DND-41 (cell line): ENCODE data around the gene PEPD.
"Not testable (repeated sequence)": the region's sequence is repeated elsewhere in the genome, so short reads cannot be mapped to it uniquely, and the experiment has no call there.

Experiments
- ATAC-seq: fragments of 200-7000 bp; cut with Tn5 transposase; 3 replicates; pipeline ENCODE4 v1.9.1; 2021; ENCODE audit warnings: low read depth; ENCODE audit not compliant: insufficient read depth
- DNase-seq: peaks from one replicate; pipeline ENCODE4 v3.0.0-alpha.2; 2020
- H2AFZ ChIP-seq: 2 replicates; pipeline ENCODE4 v1.6.0; 2012; ENCODE audit warnings: low read depth, low read length
- H3K27ac ChIP-seq: 2 replicates; pipeline ENCODE4 v1.5.1; 2012; ENCODE audit warnings: low read length, inconsistent platforms
- H3K27me3 ChIP-seq: fragments of 200-600 bp; sonication (generic); 2 replicates; pipeline ENCODE4 v1.6.0; 2012; ENCODE audit warnings: low read length, mild to moderate bottlenecking, inconsistent platforms; ENCODE audit not compliant: insufficient read depth, poor library complexity
- H3K36me3 ChIP-seq: 2 replicates; pipeline ENCODE4 v1.5.1; 2012; ENCODE audit warnings: low read length, inconsistent platforms; ENCODE audit not compliant: insufficient read depth
- H3K4me1 ChIP-seq: 2 replicates; pipeline ENCODE4 v1.5.1; 2012; ENCODE audit warnings: mild to moderate bottlenecking, low read length; ENCODE audit not compliant: insufficient read depth
- H3K4me2 ChIP-seq: 2 replicates; pipeline ENCODE4 v1.6.0; 2012; ENCODE audit warnings: mild to moderate bottlenecking, moderate library complexity, low read length, inconsistent platforms; ENCODE audit not compliant: insufficient read depth
- H3K4me3 ChIP-seq, 2 experiments: fragments of 200-600 bp in 1 of 2; shearing (Covaris generic) in 1 of 2; 2 replicates each; pipeline ENCODE4 v1.5.1; 2012 to 2016; ENCODE audit warnings: inconsistent platforms in 2 of 2, low read length in 2 of 2, mild to moderate bottlenecking in 2 of 2, low read depth in 1 of 2, moderate library complexity in 1 of 2
- H3K79me2 ChIP-seq: 2 replicates; pipeline ENCODE4 v1.6.0; 2012; ENCODE audit warnings: low read length, inconsistent platforms; ENCODE audit not compliant: insufficient read depth
- H3K9ac ChIP-seq: 2 replicates; pipeline ENCODE4 v1.6.0; 2012; ENCODE audit warnings: low read depth, mild to moderate bottlenecking, inconsistent platforms, low read length, moderate library complexity
- H3K9me3 ChIP-seq: 2 replicates; pipeline ENCODE4 v1.5.1; 2012; ENCODE audit warnings: low read length, moderate library complexity, mild to moderate bottlenecking, inconsistent platforms; ENCODE audit not compliant: insufficient read depth, severe bottlenecking
- H4K20me1 ChIP-seq: 2 replicates; pipeline ENCODE4 v1.6.0; 2012; ENCODE audit warnings: low read length; ENCODE audit not compliant: insufficient read depth
- CTCF ChIP-seq: IDR thresholded peaks from 2 replicates; pipeline ENCODE4 v1.5.1; 2012; ENCODE audit warnings: borderline replicate concordance, low read length, moderate library complexity, mild to moderate bottlenecking; ENCODE audit not compliant: poor library complexity, severe bottlenecking; ENCODE audit errors: extremely low read depth
- EZH2 ChIP-seq: IDR thresholded peaks from 3 replicates; pipeline ENCODE4 v1.6.1; 2012; ENCODE audit warnings: borderline replicate concordance, low read depth, mild to moderate bottlenecking, moderate library complexity, low read length, inconsistent platforms; ENCODE audit not compliant: severe bottlenecking

The PEPD gene

GRCh38 chr19:33557196-33557595 is 35.6 kb upstream of the PEPD start:
- H3K4me2 ChIP-seq: no peak overlapping the region

GRCh38 chr19:33556261-33556660 is 34.7 kb upstream of the PEPD start:
- DNase-seq (no peak), ATAC-seq (no peak)
- Histone ChIP-seq H4K20me1 (no peaks in the 10 kb centered on the region), H3K27ac (no peak overlapping the region), H2AFZ (no peak overlapping the region), H3K4me3 (no peak overlapping the region), H3K9ac (no peak overlapping the region), H3K27me3 (no peaks in the 10 kb centered on the region), H3K36me3 (no peaks in the 10 kb centered on the region), H3K9me3 (no peaks in the 10 kb centered on the region), H3K4me2 (no peak overlapping the region), H3K4me1 (no peaks in the 10 kb centered on the region), H3K79me2 (no peaks in the 10 kb centered on the region)
- TF ChIP-seq CTCF (no peak), EZH2 (no peak)

More at GRCh38 chr19:33557196-33557595, 35.6 kb upstream of the PEPD start:
- Histone ChIP-seq H4K20me1 (no peaks in the 10 kb centered on the region), H3K9ac (no peak overlapping the region), H3K4me3 (no peak overlapping the region), H3K9me3 (no peaks in the 10 kb centered on the region), H3K4me1 (no peaks in the 10 kb centered on the region), H3K27me3 (no peaks in the 10 kb centered on the region), H3K27ac (no peak overlapping the region), H3K36me3 (no peaks in the 10 kb centered on the region), H3K79me2 (no peaks in the 10 kb centered on the region), H2AFZ (no peak overlapping the region)
- DNase-seq (no peak), ATAC-seq (no peak)
- TF ChIP-seq CTCF (no peak), EZH2 (no peak)

GRCh38 chr19:33555726-33556125 is 34.1 kb upstream of the PEPD start:
- not testable (repeated sequence) for H3K4me1 ChIP-seq, H3K27ac ChIP-seq, H3K27me3 ChIP-seq, ATAC-seq, H3K4me2 ChIP-seq, H3K9ac ChIP-seq, DNase-seq, H3K79me2 ChIP-seq, H4K20me1 ChIP-seq, H3K36me3 ChIP-seq, H3K4me3 ChIP-seq, H3K9me3 ChIP-seq, H2AFZ ChIP-seq

GRCh38 chr19:33554821-33555220 is 33.2 kb upstream of the PEPD start:
- H3K9ac ChIP-seq: no peak overlapping the region
- no peaks in the 10 kb centered on the region for H3K27me3 ChIP-seq
- TF ChIP-seq EZH2: no peak
- TF ChIP-seq CTCF: no peak
- no peaks in the 10 kb centered on the region for H3K79me2 ChIP-seq
- no peak overlapping the region for H3K27ac ChIP-seq
- H3K4me2 ChIP-seq: no peak overlapping the region
- H2AFZ ChIP-seq: no peak overlapping the region
- DNase-seq (no peak), ATAC-seq (no peak)
- no peaks in the 10 kb centered on the region for H3K36me3 ChIP-seq
- no peaks in the 10 kb centered on the region for H3K4me1 ChIP-seq
- H3K9me3 ChIP-seq: no peaks in the 10 kb centered on the region
- H3K4me3 ChIP-seq: no peak overlapping the region
- H4K20me1 ChIP-seq: no peaks in the 10 kb centered on the region
